ENCODE data around the gene BPIFB4. TPM values are rescaled to one million over a fixed set of nuclear protein-coding genes. Genes with fewer than 3 reads are reported as not detected.
"Not testable (repeated sequence)": the region's sequence is repeated elsewhere in the genome, so short reads cannot be mapped to it uniquely, and the experiment has no call there.

The BPIFB4 gene
- total and polyA plus RNA-seq, 2 donors (not counting 3 experiments of a cell fraction or from before 2014, with no cell fraction given): not detected

DNA sequence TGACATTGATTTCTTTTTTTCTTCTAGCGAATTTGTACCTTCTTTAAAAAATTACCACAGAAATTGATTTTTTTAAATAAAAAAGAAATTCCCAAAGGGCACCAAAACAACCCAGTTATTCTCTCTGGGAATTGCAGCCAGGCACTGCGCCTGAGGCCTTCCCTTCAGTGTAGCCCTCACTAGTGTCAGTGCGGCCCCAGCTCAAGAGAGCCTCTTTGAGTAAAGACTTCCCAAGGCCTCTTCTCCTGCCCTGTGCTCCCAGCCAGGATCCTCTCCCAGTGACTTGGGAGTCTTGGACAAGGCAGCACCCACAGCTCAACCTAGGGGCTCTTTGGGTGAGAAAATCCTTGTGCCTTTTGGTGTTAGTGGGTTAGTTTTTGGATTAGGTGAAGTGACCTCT is 41.5 kb downstream of the BPIFB4 start:
- intact Hi-C loops (cut with micrococcal nuclease): no loop called here
- Histone ChIP-seq H3K4me3 (replicated peaks in 1 of 3; ENCODE audit: insufficient read depth in 1 of 3, low read depth in 1 of 3, low read length in 3 of 3) (no peak overlapping the region), H3K79me2 (ENCODE audit: control insufficient read depth, insufficient read depth, low read length) (no peaks in the 10 kb centered on the region), H3K9me3 (replicated peaks; ENCODE audit: control insufficient read depth, insufficient read depth, low read length) (no peaks in the 10 kb centered on the region), H3K27me3 (ENCODE audit: control insufficient read depth in 2 of 2, insufficient read depth in 2 of 2, low read length in 2 of 2) (no peaks in the 10 kb centered on the region), H3K9ac (replicated peaks; ENCODE audit: extremely low read depth, insufficient read depth, low read length) (no peak overlapping the region), H3K4me2 (ENCODE audit: insufficient read depth, low read length) (no peak overlapping the region), H4K20me1 (replicated peaks; ENCODE audit: control insufficient read depth, extremely low read depth, insufficient read depth, low read length) (no peaks in the 10 kb centered on the region), H3K36me3 (ENCODE audit: control insufficient read depth in 2 of 2, extremely low read depth in 1 of 2, insufficient read depth in 2 of 2, low read length in 2 of 2) (no peaks in the 10 kb centered on the region), H3K27ac (ENCODE audit: insufficient read depth, low read depth, low read length) (no peak overlapping the region), H2AFZ (ENCODE audit: low read depth, low read length) (no peak overlapping the region), H3K9me1 (replicated peaks; ENCODE audit: control insufficient read depth, extremely low read depth, insufficient read depth, low read length) (no peaks in the 10 kb centered on the region), H3K4me1 (ENCODE audit: control insufficient read depth, extremely low read depth, insufficient read depth, low read length) (no peaks in the 10 kb centered on the region)
- CTCF ChIA-PET: no interaction called here
- TF ChIP-seq POLR2AphosphoS5 (IDR thresholded peaks at IDR 0.05; ENCODE audit: insufficient read depth, low read depth, low read length) (no peak), EZH2 (IDR thresholded peaks at IDR 0.05; ENCODE audit: borderline replicate concordance, low read depth, low read length, severe bottlenecking) (no peak), JUN (IDR thresholded peaks at IDR 0.05; ENCODE audit: borderline replicate concordance, insufficient read depth, insufficient read length, low read depth) (no peak), FOS (IDR thresholded peaks at IDR 0.05; ENCODE audit: borderline replicate concordance, insufficient read depth, low read length) (no peak), POLR2A (IDR thresholded peaks at IDR 0.05; ENCODE audit: low read depth, low read length) (no peak), CTCF (IDR thresholded peaks at IDR 0.05; ENCODE audit: extremely low read depth in 1 of 2, insufficient read depth in 1 of 2, low read depth in 1 of 2, low read length in 2 of 2) (no peak), GATA2 (IDR thresholded peaks at IDR 0.05; ENCODE audit: insufficient read depth, insufficient read length, low read depth, low read length) (no peak), MYC (IDR thresholded peaks at IDR 0.05; ENCODE audit: low read depth, low read length) (no peak)
- TF ChIP-seq, protein P1, sequence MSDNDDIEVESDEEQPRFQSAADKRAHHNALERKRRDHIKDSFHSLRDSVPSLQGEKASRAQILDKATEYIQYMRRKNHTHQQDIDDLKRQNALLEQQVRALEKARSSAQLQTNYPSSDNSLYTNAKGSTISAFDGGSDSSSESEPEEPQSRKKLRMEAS (IDR thresholded peaks at IDR 0.05; ENCODE audit: insufficient read depth, insufficient read length): no peak
- POLR2A ChIA-PET: no interaction called here
- dilution Hi-C loops (cut with MboI; ENCODE audit: extremely low pct_ligation_motif_present, low sequenced_read_pairs): no loop called here
- DNase-seq (ENCODE audit: low read depth, low spot score) (no peak), FAIRE-seq (no peak)
- BruUV-seq (replicated peaks): no TSS peak

DNA sequence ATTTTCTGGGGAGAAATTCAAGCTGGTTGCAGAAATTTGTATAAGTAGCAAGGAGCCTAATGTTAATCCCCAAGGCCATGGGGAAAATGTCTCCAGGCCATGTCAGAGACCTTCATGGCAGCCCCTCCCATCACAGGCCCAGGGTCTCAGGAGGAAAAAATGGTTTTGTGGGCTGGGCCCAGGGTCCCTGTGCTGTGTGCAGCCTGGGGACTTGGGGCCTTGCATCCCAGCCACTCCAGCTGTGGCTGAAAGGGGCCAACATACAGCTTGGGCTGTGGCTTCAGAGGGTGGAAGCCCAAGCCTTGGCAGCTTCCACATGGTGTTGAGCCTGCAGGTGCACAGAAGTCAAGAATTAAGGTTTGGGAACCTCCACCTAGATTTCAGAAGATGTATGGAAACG is 42.9 kb downstream of the BPIFB4 start:
- intact Hi-C loops (cut with micrococcal nuclease); H4K20me1 ChIP-seq (replicated peaks; ENCODE audit: control insufficient read depth, extremely low read depth, insufficient read depth, low read length); DNase-seq (ENCODE audit: low read depth, low spot score); H3K4me1 ChIP-seq (ENCODE audit: control insufficient read depth, extremely low read depth, insufficient read depth, low read length); H3K36me3 ChIP-seq (ENCODE audit: control insufficient read depth in 2 of 2, extremely low read depth in 1 of 2, insufficient read depth in 2 of 2, low read length in 2 of 2); POLR2A ChIA-PET; H3K4me3 ChIP-seq (replicated peaks in 1 of 3; ENCODE audit: insufficient read depth in 1 of 3, low read depth in 1 of 3, low read length in 3 of 3); H2AFZ ChIP-seq (ENCODE audit: low read depth, low read length); FAIRE-seq; H3K9me1 ChIP-seq (replicated peaks; ENCODE audit: control insufficient read depth, extremely low read depth, insufficient read depth, low read length); BruUV-seq (replicated peaks); H3K27me3 ChIP-seq (ENCODE audit: control insufficient read depth in 2 of 2, insufficient read depth in 2 of 2, low read length in 2 of 2); H3K9ac ChIP-seq (replicated peaks; ENCODE audit: extremely low read depth, insufficient read depth, low read length); H3K27ac ChIP-seq (ENCODE audit: insufficient read depth, low read depth, low read length); H3K9me3 ChIP-seq (replicated peaks; ENCODE audit: control insufficient read depth, insufficient read depth, low read length); H3K4me2 ChIP-seq (ENCODE audit: insufficient read depth, low read length); dilution Hi-C loops (cut with MboI; ENCODE audit: extremely low pct_ligation_motif_present, low sequenced_read_pairs); CTCF ChIA-PET; H3K79me2 ChIP-seq (ENCODE audit: control insufficient read depth, insufficient read depth, low read length): not testable (repeated sequence)
